NOMO-1 treated with DMSO at 0.1 percent for 48 hours (cell line): ENCODE results near the gene ATP2A3.

ENCODE experiments used
- DNase-seq: peaks from one replicate; lab custom pipeline; 2025; ENCODE audit not compliant: unreplicated experiment; lab: John Stamatoyannopoulos, UW

ATP2A3 gene

GRCh38 chr17:3913531-3914311, 50.5 kb downstream of the ATP2A3 start:
- DNase-seq = peak; percentile 82

DNA sequence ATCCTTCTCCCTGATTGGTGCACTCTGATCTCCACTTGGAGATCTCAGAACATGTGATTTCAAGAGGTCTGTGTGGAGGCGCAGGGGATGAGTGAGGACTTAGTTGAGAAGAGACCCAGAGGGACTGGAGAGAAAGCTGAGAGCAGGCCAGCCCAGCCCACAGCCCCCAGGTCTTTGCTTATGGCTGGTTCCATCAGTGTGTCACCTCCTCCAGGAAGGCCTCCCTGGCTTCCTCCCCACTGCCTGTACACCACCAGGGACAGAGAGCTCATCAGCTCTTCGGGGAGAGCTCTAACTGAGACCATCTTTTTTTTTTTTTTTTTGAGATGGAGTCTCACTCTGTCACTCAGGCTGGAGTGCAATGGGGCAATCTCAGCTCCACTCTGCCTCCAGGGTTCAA, 51.4 kb downstream of the ATP2A3 start:
- no peak for DNase-seq

- DNase-seq = peak; percentile 88
Measured at GRCh38 chr17:3911271-3912053, 52.8 kb downstream of the ATP2A3 start.

DNA sequence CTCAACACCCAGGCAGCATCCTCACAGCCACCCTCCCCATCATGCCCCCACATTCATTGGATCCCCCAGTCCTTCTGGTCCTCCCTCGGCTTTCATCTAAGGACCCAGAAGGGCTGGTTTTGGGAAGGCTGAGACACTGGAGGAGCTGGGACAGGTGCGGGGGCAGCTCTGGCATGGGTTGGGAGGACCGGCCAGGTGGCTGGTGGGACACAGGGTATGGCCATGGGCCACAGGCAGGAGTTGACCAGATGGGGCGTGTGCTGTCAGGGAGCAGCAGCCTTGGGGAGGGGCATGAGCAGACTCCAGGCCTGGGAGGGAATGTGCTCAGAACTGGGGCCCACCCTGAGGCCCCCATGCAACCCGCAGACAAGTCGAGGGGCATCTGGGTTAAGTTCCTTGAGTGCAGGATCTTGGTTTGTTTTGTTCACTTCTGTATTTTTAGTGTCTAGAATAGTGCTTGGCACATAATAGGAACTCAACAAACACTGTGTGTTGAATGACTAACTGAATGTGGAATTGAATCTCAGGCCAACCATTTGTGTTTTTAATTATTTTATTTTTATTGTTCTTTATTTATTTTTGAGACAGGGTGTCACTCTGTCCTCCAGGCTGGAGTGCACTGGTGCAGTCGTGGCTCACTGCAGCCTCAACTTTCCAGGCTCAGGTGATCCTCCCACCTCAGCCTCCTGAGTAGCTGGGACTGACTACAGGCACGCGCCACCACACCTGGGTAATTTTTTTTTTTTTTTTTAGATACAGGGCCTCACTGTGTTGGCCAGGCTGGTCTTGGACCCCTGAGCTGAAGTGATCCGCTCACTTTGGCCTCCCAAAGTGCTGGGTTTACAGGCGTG, 53.6 kb downstream of the ATP2A3 start:
- DNase-seq = no peak

DNA sequence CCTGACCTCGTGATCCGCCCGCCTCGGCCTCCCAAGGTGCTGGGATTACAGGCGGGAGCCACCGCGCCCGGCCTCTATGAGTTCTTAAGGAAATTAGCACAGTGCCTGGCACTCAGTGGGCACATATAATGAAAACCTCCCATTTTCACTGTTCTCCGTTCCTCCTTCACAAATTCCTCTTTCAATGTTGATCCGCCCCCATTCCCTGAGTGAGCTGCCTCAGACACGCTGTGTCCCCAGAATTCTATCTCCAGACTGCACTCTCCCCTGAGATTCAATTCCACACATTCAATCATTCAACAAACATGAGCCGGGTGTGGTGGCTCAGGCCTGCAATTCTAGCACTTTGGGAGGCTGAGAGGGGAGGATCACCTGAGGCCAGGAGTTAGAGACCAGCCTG, 55.0 kb downstream of the ATP2A3 start:
- no peak for DNase-seq

GRCh38 chr17:3907483-3908216, 56.6 kb downstream of the ATP2A3 start:
- no peak for DNase-seq

DNA sequence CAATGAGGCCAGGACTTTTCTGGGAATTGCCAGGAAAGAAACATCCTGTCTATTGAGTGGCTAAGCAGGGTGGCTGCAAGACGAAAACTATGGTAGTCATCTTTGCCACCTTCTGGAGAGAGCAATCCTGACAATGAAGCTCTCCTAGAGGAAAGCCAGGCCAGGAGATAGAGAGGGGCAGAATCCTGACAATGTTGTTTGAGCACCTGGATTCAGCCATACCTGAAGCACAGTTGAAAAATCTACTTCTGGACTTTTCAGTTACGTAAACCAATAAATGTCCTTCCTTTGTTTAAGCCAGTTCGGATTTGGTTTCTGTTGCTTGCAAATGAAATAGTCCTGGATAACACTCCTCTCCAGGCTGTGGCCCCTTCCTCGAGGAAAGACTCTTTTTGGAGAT, 57.4 kb downstream of the ATP2A3 start:
- DNase-seq = no peak

DNA sequence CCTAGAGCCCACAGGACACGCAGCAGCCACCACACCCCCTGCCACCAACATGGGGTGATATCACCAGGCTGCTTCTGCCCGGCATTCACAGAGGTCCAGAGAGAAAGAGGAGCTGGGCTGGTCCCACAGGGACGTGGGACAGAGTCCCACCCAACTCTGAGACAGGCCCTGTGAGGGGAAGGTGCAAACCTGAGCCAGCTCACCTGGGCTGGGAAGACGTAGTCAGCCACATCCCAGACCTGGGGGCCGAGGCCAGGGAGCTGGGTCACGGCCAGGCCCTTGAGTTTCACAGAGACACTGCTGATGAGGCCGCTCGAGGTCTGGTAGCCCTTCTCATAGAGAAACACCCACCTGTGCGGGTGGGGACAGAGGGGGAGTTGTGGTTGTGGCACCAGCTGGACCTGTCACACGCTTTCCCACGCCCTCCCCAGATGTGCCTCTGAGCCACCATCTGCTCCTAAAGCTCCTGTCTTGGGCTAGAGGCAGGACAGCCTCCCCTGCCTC, 59.2 kb downstream of the ATP2A3 start:
- DNase-seq = no peak

GRCh38 chr17:3904501-3904900, 59.7 kb downstream of the ATP2A3 start:
- DNase-seq = no peak

- no peak for DNase-seq
Measured at GRCh38 chr17:3903881-3904290, 60.4 kb downstream of the ATP2A3 start.

GRCh38 chr17:3903051-3903825, 61.0 kb downstream of the ATP2A3 start:
- DNase-seq = no peak

- no peak for DNase-seq
Measured at GRCh38 chr17:3900646-3901045, 63.6 kb downstream of the ATP2A3 start.

DNA sequence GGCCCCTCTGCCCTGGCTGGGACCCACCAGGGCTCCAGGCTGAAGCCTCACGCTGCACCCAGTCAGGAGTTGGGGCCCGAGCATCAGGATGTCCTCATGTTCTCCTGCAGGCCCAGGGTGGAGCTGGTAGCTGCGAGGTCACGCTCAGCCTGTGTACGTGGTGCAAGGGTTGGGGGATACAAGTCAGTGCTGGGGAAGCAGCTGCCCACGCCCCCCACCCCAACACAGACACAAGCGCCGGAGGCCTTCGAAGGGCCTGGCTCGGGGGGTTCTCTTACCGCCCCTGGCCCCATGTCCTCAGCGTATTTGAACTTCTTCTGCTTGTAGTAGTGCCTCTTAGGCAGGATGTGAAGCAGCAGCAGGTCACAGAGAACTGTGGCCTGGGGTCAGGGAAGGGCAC, 66.5 kb downstream of the ATP2A3 start:
- no peak for DNase-seq

DNA sequence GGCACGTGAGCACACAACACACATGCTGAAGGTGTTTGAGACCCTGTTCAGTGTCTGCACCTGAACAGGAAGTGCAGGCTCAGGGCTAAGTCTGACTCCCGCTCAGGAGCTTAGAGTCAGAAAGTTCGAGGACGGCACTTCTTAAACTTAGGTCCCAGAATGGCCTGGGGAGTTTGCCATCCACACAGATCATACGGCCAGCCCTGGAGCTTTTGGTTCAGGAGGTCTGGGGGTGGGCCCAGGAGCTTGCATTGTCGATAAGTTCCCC, 67.3 kb downstream of the ATP2A3 start:
- DNase-seq = no peak

- no peak for DNase-seq
Measured at GRCh38 chr17:3896108-3896967, 67.9 kb downstream of the ATP2A3 start.

DNA sequence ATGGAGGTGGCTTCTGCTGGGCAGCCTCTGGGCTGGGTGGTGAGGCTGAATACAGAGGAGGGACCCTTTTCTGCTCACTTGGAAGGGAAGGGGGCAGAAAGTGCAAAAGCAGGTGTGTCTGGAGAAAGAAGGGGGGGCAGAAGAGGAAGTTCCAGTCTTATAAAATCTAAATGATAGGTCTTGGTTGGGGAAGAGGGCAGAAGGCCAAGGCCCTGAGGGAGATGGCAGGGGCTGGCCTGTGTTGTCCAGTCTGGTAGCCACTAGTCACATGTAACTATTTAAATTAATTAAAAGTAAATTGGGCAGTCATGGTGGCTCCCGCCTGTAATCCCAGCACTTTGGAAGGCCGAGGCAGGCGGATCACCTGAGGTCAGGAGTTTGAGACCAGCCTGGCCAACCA, 68.9 kb downstream of the ATP2A3 start:
- no peak for DNase-seq

DNA sequence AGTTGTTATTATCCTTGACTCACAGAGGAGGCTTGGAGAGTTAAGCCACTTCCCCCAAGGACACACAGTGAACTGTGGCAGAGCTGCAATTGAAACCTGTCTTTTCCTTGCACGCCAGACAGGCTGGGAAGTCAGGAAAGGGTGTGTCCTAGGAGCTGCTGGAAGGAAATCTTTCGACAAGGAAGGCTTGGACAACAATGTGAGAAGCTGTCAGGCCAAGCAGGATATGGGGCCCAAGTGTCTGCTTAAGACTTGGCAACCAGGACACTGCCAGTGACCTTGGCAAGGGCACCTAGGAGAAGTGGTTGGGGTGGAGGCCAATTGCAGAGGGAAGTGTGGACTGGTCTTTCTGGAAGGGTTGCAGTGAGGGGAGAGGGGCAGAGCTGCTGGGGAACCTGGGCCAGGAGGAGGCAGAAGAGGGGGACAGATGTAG, 69.3 kb downstream of the ATP2A3 start:
- peak; percentile 37 for DNase-seq

GRCh38 chr17:3894188-3894587, 70.0 kb downstream of the ATP2A3 start:
- no peak for DNase-seq

DNA sequence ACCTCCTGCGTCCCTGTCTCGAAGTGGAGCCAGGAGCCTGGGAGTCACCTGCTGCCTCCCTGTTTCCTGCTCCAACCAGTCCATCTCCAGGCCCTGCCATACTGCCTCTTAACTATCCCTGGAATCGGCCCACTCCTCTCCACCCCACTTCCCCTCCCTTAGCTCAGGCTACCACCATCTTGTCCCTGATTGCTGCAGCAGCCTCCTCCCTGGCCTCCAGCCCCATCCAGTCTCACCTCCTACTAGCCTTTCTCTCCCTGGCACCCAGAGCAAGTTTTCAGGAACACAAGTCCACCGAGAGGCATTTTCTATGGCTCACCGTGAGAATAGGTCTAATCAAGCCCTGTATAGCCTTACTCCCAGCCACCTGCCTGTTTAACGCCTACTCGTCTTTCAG, 70.5 kb downstream of the ATP2A3 start:
- no peak for DNase-seq
